Breast epithelium (tissue), 3 donors: ENCODE results near the gene WDR47.

ENCODE experiments used
- CTCF ChIP-seq, 3 donors: fragments of 450-650 bp; IDR thresholded peaks; one replicate each; pipeline ENCODE4 v1.5.1; 2016 to 2017; ENCODE audit warnings: antibody characterized with exemption in 3 of 3, mild to moderate bottlenecking in 3 of 3, moderate library complexity in 3 of 3
- POLR2A ChIP-seq: fragments of 450-650 bp; IDR thresholded peaks from one replicate; pipeline ENCODE4 v1.6.1; 2016; ENCODE audit warnings: antibody characterized with exemption, mild to moderate bottlenecking, moderate library complexity

GRCh38 chr1:108983114-108983513 is 58.8 kb downstream of the WDR47 start:
- no peak for TF ChIP-seq CTCF (IDR thresholded peaks at IDR 0.05)
- TF ChIP-seq POLR2A, result no peak
